HL-60 (cell line): Measurements from ENCODE around the gene CFAP65.

Source experiments
- DNase-seq, 2 experiments: peaks; one replicate each; pipeline ENCODE4 v3.0.0-alpha.2; 2010 to 2020; ENCODE audit warnings: low read depth in 1 of 2, low spot score in 1 of 2
- H3K27ac ChIP-seq: fragments of 250-450 bp; sonication (Bioruptor Pico); replicated peaks from 2 replicates; pipeline ENCODE4 v1.5.1; 2020; ENCODE audit warnings: mild to moderate bottlenecking, moderate library complexity
- H3K27me3 ChIP-seq: fragments of 250-450 bp; sonication (Bioruptor Pico); 2 replicates; pipeline ENCODE4 v1.5.1; 2021; ENCODE audit warnings: mild to moderate bottlenecking, moderate library complexity; ENCODE audit not compliant: insufficient read depth, poor library complexity, severe bottlenecking
- H3K4me3 ChIP-seq: replicated peaks from 2 replicates; pipeline ENCODE4 v1.5.1; 2011; ENCODE audit warnings: mild to moderate bottlenecking, control low read depth, low read length; ENCODE audit not compliant: insufficient read depth
- GABPA ChIP-seq: IDR thresholded peaks from 2 replicates; pipeline ENCODE4 v1.6.1; 2012; ENCODE audit warnings: low read depth
- POLR2AphosphoS5 ChIP-seq: IDR thresholded peaks from 2 replicates; pipeline ENCODE4 v1.6.1; 2012; ENCODE audit warnings: low read depth
- REST ChIP-seq: IDR thresholded peaks from 2 replicates; pipeline ENCODE4 v1.6.1; 2012; ENCODE audit warnings: low read depth; ENCODE audit not compliant: insufficient replicate concordance
- SPI1 ChIP-seq: IDR thresholded peaks from 2 replicates; pipeline ENCODE4 v1.6.1; 2012; ENCODE audit warnings: low read depth, mild to moderate bottlenecking, borderline replicate concordance
- TF ChIP-seq, protein P1 (sequence below): IDR thresholded peaks from one replicate; pipeline ENCODE4 v1.5.1; 2011; ENCODE audit warnings: low read length, control low read depth, inconsistent platforms; ENCODE audit not compliant: insufficient read depth

Gene CFAP65

DNA sequence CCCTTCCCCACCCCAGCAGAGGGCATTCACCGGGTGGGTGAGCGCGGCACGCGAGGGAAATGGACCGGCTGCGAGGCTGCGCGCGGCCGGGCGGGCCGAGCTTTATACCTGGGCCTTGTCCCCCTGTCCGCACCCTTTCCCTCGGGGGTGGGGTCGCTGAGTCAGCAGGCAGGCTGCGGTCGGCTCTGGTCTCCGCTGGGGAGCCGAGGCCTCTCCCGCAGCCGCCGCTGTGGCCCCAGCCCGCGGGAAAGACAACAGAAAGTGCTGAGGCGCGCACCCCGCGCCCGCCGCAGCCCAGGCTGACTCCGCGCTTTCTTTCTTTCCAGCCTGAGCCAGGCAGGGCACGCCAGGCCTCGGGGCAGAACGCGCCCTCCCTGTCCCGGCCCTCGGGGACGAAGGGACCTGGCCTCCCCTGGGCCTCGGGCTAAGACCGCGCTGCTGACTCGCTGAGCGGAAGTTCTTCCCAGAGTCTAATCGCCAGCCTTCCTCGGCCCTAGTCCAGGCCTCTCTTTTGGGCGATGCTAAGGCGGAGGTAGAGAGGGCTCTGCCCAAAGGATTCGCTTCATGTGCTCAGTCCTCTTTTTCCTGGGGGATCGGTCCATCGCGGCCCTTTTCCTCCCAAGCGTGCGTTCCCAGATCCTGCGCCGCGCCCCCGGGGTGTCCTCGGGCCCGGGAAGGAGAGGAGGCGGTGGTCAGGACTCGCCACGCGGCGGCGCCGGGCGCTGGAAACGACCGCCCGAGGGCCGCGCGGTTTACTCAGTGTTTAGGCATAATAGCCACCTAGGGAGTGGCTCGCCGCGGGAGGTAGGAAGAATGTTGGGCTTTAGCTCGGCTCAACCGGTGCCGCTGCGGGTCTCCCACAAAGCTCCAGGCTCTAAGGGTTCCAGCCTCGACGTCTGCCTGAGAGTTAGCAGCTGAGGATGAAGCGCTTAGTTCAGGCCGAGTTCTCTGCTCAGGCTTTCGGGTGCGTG, 47.7 kb downstream of the CFAP65 start, which contains the start of gene CRYBA2:
CRYBA2 (minus strand) TSS at position 78 of the 971 bp plus-strand sequence. CDS start 246 bp downstream, outside the sequence.
- H3K27ac ChIP-seq, result no peak within 1 kb of the TSS
- no peak within 1 kb of the TSS for H3K4me3 ChIP-seq
- TF ChIP-seq POLR2AphosphoS5 (no peak), GABPA (no peak), SPI1 (no peak), REST (no peak)
- TF ChIP-seq, protein P1, sequence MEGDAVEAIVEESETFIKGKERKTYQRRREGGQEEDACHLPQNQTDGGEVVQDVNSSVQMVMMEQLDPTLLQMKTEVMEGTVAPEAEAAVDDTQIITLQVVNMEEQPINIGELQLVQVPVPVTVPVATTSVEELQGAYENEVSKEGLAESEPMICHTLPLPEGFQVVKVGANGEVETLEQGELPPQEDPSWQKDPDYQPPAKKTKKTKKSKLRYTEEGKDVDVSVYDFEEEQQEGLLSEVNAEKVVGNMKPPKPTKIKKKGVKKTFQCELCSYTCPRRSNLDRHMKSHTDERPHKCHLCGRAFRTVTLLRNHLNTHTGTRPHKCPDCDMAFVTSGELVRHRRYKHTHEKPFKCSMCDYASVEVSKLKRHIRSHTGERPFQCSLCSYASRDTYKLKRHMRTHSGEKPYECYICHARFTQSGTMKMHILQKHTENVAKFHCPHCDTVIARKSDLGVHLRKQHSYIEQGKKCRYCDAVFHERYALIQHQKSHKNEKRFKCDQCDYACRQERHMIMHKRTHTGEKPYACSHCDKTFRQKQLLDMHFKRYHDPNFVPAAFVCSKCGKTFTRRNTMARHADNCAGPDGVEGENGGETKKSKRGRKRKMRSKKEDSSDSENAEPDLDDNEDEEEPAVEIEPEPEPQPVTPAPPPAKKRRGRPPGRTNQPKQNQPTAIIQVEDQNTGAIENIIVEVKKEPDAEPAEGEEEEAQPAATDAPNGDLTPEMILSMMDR, result no peak
- H3K27me3 ChIP-seq, result peaks cover 81% of the 10 kb centered on the region
- no peak for DNase-seq

GRCh38 chr2:218992703-218993344, 48.5 kb downstream of the CFAP65 start:
- no peak overlapping the region for H3K4me3 ChIP-seq
- TF ChIP-seq, protein P1, result no peak
- TF ChIP-seq REST, result no peak
- no peak for TF ChIP-seq POLR2AphosphoS5
- TF ChIP-seq SPI1, result no peak
- no peak for TF ChIP-seq GABPA
- H3K27ac ChIP-seq, result no peak overlapping the region
- no peak for DNase-seq
- H3K27me3 ChIP-seq, result peaks cover 83% of the 10 kb centered on the region

GRCh38 chr2:218992196-218992595, 49.1 kb downstream of the CFAP65 start:
- Histone ChIP-seq H3K27ac (no peak overlapping the region), H3K4me3 (no peak overlapping the region), H3K27me3 (peaks cover 88% of the 10 kb centered on the region)
- TF ChIP-seq REST (no peak), GABPA (no peak), SPI1 (no peak), POLR2AphosphoS5 (no peak)
- TF ChIP-seq, protein P1, result no peak
- DNase-seq, result no peak
